IPS-18c (cell line): ENCODE measurements around the gene ADGRG3.

ENCODE experiments used
- H3K4me3 ChIP-seq: 2 replicates; pipeline ENCODE4 v1.7.0; 2013; ENCODE audit warnings: low read depth, mild to moderate bottlenecking, low read length, moderate library complexity; ENCODE audit not compliant: insufficient read depth
- H3K9me3 ChIP-seq: one replicate; pipeline ENCODE4 v1.6.1; 2013; ENCODE audit warnings: mild to moderate bottlenecking, low read length, moderate library complexity; ENCODE audit not compliant: control insufficient read depth, insufficient read depth

Gene ADGRG3

DNA sequence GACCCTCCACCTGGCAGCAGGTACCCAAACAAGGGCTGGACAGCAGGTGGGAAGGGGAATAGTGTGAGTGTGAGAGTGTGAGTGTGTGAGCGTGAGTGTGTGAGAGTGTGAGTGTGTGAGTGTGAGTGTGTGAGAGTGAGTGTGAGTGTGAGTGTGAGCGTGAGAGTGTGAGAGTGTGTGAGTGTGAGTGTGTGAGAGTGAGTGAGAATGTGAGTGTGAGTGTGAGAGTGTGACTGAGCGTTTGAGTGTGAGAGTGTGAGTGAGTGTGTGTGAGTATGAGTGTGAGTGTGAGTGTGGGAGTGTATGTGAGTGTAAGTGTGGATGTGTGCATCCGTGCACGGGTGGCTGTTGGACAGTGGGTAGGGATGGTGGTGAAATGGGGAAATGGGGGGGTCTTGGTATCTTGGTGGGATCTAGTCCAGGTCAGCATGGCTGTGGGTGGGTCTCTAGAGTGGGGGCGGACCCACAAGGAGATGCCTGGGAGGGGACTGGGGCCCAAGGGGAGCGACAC is 39.3 kb upstream of the ADGRG3 start:
- H3K4me3 ChIP-seq = no peak overlapping the region
- H3K9me3 ChIP-seq = no peaks in the 10 kb centered on the region

DNA sequence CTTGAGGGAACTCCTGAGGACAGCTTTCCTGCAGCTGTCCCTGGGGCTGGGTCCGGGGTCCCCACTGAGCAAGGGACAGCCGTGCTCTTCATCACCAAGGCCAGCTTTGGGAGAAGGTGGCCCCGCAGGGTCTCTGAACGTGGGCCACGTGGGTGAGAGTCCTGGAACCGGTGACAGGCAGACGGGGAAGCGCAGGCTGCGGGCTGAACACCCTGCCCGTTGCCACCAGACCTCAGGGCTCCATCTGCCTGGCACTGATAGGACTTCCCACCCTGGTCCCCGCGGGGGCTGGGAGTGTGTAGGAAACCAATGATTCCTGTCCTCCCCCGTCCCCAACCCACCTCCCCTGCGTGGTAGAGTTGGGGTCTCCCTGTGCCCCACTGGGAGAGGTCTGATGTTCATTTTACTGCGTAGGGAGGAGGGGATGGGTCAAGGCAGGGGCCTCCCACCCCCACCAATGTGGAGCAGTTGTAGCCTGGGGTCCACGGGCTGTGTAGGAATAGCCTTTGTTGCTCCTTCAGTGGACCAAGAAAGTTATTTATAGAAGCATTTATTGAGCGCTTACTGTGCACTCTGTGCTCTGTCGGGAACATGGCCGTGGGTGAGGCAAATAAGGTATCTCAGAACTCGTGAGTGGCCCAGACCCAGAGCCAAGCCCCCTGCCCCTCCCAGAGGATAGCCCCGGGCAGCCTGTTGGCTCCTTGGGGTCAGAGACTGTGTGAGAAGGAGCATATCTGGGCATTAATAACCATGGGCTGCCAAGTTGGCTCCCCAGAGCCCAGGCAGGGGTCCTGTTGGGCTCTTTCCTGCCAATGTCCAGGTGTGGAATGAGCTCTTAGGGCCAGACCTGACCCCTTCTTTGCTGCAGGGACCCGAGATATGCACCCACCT is 38.3 kb upstream of the ADGRG3 start:
- no peak overlapping the region for H3K4me3 ChIP-seq

DNA sequence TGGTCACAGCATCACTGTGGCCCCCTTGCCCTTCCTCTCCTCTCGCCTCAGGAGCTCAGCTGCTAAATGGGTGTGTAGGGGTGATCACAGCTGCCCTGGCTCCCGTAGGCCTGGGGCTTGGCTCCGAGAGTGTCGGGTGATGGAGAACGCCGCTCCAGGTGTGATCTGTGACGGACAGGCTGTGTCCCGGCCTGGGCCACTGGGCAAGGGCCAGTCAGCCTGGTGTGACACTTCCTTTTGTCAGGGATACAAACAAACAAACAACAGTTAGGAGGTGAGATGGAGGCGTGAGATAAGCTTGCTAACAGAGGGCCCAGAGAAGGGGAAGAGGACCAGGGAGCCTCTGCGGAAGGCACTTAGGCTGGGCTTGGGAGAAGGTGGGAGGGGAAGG is 37.7 kb upstream of the ADGRG3 start:
- Histone ChIP-seq H3K4me3 (no peak overlapping the region), H3K9me3 (no peaks in the 10 kb centered on the region)

More for the DNA sequence above, 38.3 kb upstream of the ADGRG3 start:
- H3K9me3 ChIP-seq = no peaks in the 10 kb centered on the region

DNA sequence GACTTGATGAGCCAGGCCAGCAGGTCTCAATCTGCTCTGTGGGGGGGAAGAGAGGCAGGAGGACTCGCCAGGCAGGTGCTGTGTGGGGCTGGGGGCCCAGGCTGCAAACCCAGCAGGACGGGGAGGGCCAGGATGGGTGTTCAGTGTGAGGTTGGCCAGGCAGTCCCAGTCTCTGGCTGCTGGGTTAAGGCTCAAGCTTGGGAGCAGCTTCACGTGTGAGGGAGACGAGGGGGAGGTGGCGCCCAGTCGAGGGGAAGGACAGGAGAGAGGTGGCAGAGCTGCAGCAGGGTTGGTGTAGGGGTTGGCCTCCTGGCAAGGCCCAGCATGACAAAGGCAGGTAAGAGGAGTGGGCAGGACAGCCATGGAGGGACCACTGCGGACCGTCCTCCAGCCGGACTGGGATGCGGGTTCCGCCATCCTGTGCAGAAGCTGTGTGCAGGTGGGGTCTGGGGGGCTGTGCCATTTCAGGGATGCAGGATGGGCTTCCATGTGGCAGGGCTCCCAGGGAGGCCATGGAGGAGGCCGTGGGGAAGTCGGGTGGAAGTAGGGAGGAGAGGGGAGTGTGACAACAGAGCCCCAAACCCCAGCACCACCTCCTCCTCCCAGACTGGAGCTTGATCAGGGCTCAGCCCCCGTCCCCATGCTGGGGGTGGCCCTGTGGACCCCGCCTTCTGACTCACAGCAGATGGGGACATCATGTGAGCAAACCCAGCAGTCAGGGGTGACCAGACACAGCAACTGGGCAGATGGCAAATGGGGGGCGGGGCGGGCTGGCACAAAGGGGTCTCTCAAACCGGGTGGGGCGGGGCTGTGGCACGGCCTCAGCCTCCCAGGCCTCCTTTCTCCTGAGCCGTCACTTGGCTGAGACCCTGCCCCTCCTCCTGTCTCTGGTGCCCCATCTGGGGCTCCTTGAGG is 36.9 kb upstream of the ADGRG3 start:
- no peak overlapping the region for H3K4me3 ChIP-seq
- no peaks in the 10 kb centered on the region for H3K9me3 ChIP-seq

DNA sequence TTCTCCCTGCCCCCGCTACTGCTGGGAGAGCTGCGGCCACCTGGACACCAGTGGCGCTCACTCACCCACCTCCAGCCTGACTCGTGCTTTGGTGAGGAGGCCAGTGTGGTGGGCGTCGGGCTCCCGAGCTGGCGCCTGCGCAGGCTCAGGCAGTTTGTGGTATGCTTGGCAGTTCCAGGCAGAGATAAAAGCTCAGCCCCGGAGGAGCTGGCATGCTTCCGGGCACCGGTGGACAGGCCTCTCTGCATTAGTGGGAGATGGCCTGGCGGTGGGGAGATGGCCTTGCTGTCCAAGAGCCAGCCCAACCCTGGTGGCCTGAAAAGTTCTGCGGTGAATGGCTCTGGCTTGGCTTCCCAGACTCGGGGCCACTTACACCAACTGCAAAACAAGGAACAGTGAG is 35.5 kb upstream of the ADGRG3 start:
- Histone ChIP-seq H3K4me3 (no peak overlapping the region), H3K9me3 (no peaks in the 10 kb centered on the region)

DNA sequence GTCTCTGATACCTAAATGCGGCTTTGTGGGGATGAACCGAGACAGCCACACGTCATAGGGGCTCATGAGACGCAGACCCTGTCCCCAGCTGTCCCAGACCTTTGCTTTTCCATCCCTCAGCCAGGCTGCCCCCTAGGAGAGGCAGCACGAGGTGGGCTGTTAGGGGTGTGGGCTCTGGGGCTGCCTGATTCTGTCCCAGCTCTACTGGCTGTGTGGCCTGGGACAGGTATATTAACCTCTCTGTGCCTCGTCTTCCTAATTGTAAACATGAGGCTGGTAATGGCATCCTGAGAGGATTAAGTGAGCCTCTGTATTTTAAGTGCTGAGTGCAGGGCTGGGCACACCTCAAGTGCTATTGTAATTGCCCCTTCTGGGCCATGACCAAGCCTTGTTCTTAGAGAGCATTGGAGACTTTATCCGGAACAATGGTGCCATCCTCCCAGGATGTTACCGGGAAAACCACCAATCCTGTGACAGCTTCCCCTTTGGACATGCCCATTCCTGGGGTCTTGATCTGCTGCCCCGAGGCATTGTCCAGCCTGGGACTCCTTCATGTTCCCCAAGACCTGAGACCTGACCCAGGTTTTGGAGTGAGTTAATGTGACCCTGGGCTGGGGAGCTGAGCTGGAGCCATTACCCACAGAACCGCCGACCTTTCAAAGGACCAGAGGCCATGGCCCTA is 34.6 kb upstream of the ADGRG3 start:
- H3K4me3 ChIP-seq = no peak overlapping the region
- no peaks in the 10 kb centered on the region for H3K9me3 ChIP-seq

DNA sequence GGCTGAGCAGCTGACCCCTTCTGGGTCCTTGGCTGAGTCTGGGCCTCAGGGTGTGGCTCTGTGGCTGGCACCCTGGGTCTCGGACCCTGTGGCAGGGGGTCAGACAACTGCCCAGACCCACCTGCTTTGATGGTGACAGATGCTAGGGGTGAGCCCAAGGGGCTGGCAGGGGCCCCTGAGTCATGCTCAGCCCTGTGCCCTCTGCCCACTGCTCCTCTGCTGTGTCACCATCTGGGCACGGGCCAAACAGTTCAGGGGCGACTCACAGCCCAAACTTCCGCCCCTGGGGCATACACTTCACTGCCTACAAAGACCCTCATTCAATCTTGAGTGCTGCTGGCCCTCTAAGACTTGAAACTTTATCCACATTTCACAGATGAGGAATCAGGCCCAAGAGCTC is 33.9 kb upstream of the ADGRG3 start:
- no peaks in the 10 kb centered on the region for H3K9me3 ChIP-seq
- no peak overlapping the region for H3K4me3 ChIP-seq

DNA sequence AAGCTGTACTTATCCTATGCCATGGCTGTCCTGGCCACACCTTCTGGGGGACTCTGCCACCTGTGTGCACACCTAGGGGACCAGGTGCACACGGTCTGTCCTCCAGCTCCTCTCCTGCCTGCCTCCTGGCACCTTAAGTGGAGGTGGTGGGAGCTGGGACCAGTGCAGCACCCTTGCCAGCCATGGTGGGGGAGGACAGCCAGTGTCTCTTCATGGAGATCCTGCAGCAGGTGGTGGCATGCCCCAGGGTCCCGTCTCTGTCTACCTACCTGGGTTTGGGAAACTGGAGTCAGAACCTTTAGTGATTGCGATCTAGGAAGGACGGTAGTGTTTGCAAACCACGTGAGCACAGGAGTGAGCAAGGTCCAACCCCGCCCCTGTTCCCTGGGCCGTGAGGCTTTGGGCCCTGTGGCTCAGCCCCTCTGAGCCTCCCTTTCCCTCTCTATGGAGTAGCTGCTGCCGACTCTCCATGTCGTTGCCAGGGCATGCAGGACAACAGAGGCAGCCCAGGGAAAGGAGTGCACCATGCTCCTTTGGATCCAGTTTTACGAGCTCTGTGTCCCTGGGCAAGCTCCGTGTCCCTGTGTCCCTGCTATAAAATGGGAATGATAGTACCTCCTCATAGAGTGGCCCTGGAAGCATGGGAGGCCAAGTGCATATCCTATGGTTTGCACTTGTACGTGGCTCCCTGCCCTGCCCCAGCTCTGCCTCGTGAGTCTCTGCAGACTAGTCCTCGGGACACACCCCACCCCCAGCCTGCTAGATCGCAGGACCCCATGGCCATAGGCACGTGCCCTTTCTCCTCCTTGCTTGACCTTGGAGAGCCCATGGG is 32.6 kb upstream of the ADGRG3 start:
- H3K4me3 ChIP-seq = no peak overlapping the region
- H3K9me3 ChIP-seq = no peaks in the 10 kb centered on the region

DNA sequence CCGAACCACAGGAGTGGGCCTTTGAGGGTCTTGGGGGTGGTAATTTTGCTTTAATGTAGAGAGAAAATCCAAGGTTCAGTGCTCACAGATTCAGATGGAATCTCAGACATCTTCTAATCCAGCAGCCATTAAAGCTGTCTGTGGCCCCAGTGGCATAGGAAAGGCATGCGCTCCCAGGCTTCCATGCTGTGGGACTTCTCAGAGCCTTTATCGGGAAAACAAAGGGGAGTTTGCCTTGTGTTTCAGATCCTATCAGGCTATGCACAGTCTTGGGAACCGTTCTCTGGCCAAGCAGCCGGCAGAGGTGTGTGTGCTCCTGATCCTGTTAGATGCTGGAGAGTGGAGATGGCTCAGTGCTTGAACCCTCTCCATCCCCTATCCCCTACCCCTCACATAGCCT is 31.9 kb upstream of the ADGRG3 start:
- no peaks in the 10 kb centered on the region for H3K9me3 ChIP-seq
- H3K4me3 ChIP-seq = no peak overlapping the region

DNA sequence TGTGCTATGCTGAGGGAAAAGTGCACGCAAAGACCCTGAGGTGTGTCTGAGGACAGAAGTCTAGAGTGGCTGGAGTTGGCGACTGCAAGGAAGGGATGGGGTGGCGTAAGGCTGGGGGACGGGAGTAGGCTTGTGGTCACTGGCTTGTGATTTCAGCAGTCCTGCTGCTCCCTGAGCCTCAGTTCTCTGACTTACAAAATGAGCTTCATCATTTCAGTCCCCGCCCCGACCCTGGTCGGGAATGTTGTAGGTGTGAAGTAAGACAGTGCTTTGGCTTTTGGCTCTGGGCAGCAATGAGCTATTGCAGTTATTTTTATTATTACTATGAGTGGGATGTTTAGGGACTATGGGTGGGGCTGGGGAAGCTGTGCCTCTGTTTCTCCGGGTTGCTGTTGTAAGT is 31.1 kb upstream of the ADGRG3 start:
- Histone ChIP-seq H3K4me3 (no peak overlapping the region), H3K9me3 (no peaks in the 10 kb centered on the region)

DNA sequence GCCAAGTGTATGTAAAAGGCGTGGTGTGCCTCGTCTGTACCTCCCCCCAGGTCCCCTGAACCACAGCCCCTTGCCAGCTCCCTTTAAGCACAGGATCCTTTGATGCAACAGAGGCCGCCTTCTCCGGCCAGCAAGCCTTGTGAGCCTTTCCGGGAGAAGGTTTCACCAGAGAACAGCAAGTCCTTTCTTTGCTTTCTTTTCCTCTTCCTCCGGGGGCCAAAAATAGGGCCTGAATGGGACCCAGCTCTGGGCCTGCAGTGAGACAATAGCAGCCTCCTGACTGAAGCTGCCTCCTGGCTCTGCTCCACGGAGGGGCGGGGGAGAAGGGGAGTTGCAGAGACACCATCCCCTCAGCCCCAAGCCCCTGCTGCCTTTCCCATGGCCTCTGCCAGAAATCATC is 30.7 kb upstream of the ADGRG3 start:
- no peak overlapping the region for H3K4me3 ChIP-seq
- no peaks in the 10 kb centered on the region for H3K9me3 ChIP-seq

DNA sequence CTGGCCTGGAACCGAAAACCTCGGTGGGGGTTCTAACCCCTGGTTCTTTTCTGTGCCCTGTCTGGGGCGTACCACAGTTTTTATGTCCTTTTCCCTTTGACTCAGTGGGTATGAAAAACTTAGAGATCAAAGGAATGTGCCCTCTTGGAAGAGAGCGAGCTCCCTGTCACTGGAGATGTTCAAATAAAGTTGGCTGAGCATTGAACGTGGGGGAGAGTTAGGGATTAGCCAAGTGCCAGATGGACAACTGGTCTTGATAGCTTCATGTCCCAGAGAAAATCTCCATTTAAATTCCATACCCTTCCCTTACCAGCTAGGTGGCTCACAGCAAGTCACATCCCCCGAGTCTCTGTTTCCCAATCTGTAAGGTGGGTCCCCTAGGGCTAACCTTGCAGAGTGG is 30.1 kb upstream of the ADGRG3 start:
- no peaks in the 10 kb centered on the region for H3K9me3 ChIP-seq
- H3K4me3 ChIP-seq = no peak overlapping the region

DNA sequence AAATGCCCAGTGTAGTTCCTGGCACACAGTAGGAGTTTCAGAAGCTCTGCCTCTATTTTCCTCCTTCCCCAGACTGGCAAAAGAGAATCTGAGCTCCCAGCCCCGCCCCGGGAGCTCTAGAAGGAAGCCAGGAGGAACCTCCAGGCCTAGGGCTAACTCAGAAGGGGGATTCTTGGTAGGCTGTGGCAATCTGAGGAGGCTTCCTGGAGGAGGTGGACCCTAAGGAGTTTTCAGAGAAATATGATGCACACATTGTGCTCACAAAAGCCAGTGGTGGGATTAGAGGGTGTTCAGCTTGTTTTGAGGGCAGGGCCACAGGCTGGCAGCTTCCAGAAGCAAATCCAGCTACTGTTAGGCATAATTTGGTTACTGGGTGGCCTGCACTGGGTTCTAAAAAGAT is 29.7 kb upstream of the ADGRG3 start:
- Histone ChIP-seq H3K4me3 (no peak overlapping the region), H3K9me3 (no peaks in the 10 kb centered on the region)

DNA sequence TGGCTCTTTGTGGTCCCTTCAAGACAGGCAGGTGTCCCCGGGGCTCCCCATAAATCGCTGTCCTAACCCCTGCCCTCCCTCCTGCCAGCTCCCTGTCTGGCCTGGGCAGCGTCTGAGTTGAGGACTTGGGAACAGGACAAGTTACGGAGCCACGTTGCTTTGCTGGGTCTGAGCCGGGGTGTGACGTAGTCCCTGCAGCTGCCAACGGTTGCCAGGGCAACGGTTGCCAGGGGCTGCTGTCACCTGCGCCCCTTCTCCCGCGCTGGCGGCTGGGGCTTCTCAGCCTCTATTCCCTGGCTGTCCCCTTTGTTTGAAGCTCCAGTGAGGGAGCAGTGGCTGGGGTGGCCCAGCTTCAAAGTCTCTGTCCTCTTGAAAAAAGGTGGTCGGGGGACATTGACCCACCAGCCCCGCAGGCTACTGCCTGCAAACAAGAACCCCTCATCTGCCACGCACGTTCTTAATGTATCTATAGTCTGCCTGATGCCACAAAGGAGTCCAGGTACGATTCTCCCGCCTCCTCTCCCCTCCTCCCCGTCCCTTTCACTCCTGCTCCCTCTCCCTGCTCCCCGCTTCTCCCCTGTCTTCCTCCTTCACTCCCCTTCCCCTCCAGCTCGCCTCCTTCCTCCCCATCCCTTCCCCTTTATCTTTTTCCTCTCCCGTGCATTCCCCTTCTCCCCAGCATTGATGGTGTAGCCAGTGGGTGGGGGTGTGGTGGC is 28.8 kb upstream of the ADGRG3 start:
- Histone ChIP-seq H3K4me3 (peak overlapping the region; percentile 28; the same call in 1 of the 2 replicates), H3K9me3 (no peaks in the 10 kb centered on the region)

DNA sequence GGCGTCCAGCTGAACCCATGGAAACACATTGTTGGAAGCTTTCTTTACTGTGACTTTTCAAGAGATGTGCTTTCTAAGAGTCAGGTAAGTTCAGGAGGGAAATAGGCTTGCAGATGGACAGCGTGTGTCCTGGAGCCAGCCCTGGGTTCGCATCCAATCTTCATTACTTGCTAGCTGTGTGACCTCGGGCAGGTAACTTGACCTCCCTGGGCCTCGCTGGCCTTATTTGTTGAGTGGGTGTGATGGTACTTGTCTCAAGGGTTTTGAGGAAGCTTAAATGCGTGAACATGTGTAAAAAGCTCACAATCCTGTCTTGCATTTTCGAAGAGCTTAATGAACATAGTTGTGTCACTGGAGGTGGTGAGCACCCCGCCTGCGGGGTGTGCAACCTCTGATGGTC is 27.9 kb upstream of the ADGRG3 start:
- H3K9me3 ChIP-seq = no peaks in the 10 kb centered on the region

DNA sequence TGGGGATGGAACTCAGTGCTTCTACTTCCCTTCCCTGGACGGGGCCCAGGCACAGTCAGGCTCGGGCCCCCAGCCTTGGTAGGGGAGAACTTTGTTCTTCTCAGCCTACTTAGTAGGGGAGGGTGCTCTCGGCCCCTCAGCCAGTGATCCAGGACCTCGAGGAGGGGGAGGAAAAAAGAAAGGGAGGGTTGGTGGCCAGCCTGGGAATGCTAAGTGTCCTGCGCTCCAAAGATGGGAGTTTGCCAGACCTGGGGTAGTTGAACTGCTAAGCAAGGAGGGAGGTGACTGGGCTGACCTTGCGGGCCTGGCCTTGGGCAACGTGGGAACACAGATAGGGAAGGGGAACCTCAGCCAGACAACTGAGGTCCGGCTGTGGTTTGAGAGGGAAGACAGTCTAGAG is 27.5 kb upstream of the ADGRG3 start:
- Histone ChIP-seq H3K4me3 (no peak overlapping the region), H3K9me3 (no peaks in the 10 kb centered on the region)

More for the DNA sequence above, 27.9 kb upstream of the ADGRG3 start:
- no peak overlapping the region for H3K4me3 ChIP-seq
